Lower leg skin (tissue), 3 donors: Measurements from ENCODE around the gene SORCS2.

Experiments used
- CTCF ChIP-seq, 3 donors: fragments of 450-650 bp; IDR thresholded peaks; one replicate each; pipeline ENCODE4 v1.5.1; 2016; ENCODE audit warnings: antibody characterized with exemption in 3 of 3, mild to moderate bottlenecking in 3 of 3, moderate library complexity in 2 of 3
- POLR2A ChIP-seq, 2 donors: fragments of 450-650 bp; IDR thresholded peaks; one replicate each; pipeline ENCODE4 v1.6.1; 2016 to 2017; ENCODE audit warnings: antibody characterized with exemption in 2 of 2, mild to moderate bottlenecking in 1 of 2, moderate library complexity in 1 of 2

- TF ChIP-seq POLR2A (IDR thresholded peaks at IDR 0.05), result no peak
- TF ChIP-seq CTCF (IDR thresholded peaks at IDR 0.05), result no peak
Observed at GRCh38 chr4:7513671-7514070, 321.3 kb downstream of the SORCS2 start.
